Measurements from ENCODE around the gene AR. TPM values are rescaled to one million over a fixed set of nuclear protein-coding genes. Genes with fewer than 3 reads are reported as not detected.

The AR gene
- total RNA-seq, 1 experiment from 2014 or later = 0.05 TPM

DNA sequence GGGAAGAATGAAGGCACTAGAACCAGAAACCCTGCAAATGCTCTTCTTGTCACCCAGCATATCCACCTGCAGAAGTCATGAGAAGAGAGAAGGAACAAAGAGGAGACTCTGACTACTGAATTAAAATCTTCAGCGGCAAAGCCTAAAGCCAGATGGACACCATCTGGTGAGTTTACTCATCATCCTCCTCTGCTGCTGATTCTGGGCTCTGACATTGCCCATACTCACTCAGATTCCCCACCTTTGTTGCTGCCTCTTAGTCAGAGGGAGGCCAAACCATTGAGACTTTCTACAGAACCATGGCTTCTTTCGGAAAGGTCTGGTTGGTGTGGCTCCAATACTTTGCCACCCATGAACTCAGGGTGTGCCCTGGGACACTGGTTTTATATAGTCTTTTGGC, 181.7 kb downstream of the AR start:
- H3K27ac ChIP-seq (ENCODE audit: low read length) = no peak overlapping the region
- no peaks in the 10 kb centered on the region for H3K36me3 ChIP-seq (ENCODE audit: control insufficient read depth, insufficient read depth, low read length)
- TF ChIP-seq TCF7L2 (IDR thresholded peaks at IDR 0.05; ENCODE audit: low read depth, low read length) (no peak), CTCF (IDR thresholded peaks at IDR 0.05) (no peak), POLR2AphosphoS5 (IDR thresholded peaks at IDR 0.05; ENCODE audit: low read depth, low read length) (no peak), SIN3A (IDR thresholded peaks at IDR 0.05; ENCODE audit: borderline replicate concordance, insufficient read depth, low read depth, low read length) (no peak)
- TF ChIP-seq, protein P1, sequence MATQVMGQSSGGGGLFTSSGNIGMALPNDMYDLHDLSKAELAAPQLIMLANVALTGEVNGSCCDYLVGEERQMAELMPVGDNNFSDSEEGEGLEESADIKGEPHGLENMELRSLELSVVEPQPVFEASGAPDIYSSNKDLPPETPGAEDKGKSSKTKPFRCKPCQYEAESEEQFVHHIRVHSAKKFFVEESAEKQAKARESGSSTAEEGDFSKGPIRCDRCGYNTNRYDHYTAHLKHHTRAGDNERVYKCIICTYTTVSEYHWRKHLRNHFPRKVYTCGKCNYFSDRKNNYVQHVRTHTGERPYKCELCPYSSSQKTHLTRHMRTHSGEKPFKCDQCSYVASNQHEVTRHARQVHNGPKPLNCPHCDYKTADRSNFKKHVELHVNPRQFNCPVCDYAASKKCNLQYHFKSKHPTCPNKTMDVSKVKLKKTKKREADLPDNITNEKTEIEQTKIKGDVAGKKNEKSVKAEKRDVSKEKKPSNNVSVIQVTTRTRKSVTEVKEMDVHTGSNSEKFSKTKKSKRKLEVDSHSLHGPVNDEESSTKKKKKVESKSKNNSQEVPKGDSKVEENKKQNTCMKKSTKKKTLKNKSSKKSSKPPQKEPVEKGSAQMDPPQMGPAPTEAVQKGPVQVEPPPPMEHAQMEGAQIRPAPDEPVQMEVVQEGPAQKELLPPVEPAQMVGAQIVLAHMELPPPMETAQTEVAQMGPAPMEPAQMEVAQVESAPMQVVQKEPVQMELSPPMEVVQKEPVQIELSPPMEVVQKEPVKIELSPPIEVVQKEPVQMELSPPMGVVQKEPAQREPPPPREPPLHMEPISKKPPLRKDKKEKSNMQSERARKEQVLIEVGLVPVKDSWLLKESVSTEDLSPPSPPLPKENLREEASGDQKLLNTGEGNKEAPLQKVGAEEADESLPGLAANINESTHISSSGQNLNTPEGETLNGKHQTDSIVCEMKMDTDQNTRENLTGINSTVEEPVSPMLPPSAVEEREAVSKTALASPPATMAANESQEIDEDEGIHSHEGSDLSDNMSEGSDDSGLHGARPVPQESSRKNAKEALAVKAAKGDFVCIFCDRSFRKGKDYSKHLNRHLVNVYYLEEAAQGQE (IDR thresholded peaks at IDR 0.05; ENCODE audit: insufficient read depth in 1 of 2, low read depth in 2 of 2, low read length in 1 of 2) = no peak
- H3K9me3 ChIP-seq (ENCODE audit: control insufficient read depth, insufficient read depth, low read depth, low read length) = no peaks in the 10 kb centered on the region
- intact Hi-C loops (cut with micrococcal nuclease; ENCODE audit: unreplicated experiment) (no loop called here), in situ Hi-C loops (cut with HindIII; ENCODE audit: low pct_unique_long_range_greater_than_20kb, low sequenced_read_pairs) (no loop called here)
- no peaks in the 10 kb centered on the region for H3K4me1 ChIP-seq (ENCODE audit: control insufficient read depth, insufficient read depth, low read length)
- ATAC-seq (no peak), DNase-seq (ENCODE audit: low read depth, low spot score) (no peak)
- POLR2A ChIA-PET = no interaction called here
- CTCF ChIA-PET = no interaction called here
- no peaks in the 10 kb centered on the region for H3K27me3 ChIP-seq (ENCODE audit: control insufficient read depth, insufficient read depth, low read length)
- no TSS peak for BruUV-seq (replicated peaks)
- H3K4me3 ChIP-seq (ENCODE audit: low read depth in 2 of 2, low read length in 2 of 2) = no peak overlapping the region

DNA sequence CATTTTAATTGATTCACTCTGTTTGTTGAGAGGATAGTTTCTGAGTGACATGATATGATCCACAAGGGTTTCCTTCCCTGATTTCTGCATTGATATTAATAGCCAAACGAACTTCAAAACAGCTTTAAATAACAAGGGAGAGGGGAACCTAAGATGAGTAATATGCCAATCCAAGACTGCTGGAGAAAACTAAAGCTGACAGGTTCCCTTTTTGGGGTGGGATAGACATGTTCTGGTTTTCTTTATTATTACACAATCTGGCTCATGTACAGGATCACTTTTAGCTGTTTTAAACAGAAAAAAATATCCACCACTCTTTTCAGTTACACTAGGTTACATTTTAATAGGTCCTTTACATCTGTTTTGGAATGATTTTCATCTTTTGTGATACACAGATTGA, 182.2 kb downstream of the AR start:
- no peaks in the 10 kb centered on the region for H3K4me1 ChIP-seq (ENCODE audit: control insufficient read depth, insufficient read depth, low read length)
- POLR2A ChIA-PET = no interaction called here
- ATAC-seq (no peak), DNase-seq (ENCODE audit: low read depth, low spot score) (no peak)
- intact Hi-C loops (cut with micrococcal nuclease; ENCODE audit: unreplicated experiment) (no loop called here), in situ Hi-C loops (cut with HindIII; ENCODE audit: low pct_unique_long_range_greater_than_20kb, low sequenced_read_pairs) (no loop called here)
- H3K27ac ChIP-seq (ENCODE audit: low read length) = no peak overlapping the region
- CTCF ChIA-PET = no interaction called here
- TF ChIP-seq, protein P1 (IDR thresholded peaks at IDR 0.05; ENCODE audit: insufficient read depth in 1 of 2, low read depth in 2 of 2, low read length in 1 of 2) = no peak
- TF ChIP-seq CTCF (IDR thresholded peaks at IDR 0.05) (no peak), SIN3A (IDR thresholded peaks at IDR 0.05; ENCODE audit: borderline replicate concordance, insufficient read depth, low read depth, low read length) (no peak), TCF7L2 (IDR thresholded peaks at IDR 0.05; ENCODE audit: low read depth, low read length) (no peak), POLR2AphosphoS5 (IDR thresholded peaks at IDR 0.05; ENCODE audit: low read depth, low read length) (no peak)
- no peaks in the 10 kb centered on the region for H3K27me3 ChIP-seq (ENCODE audit: control insufficient read depth, insufficient read depth, low read length)
- BruUV-seq (replicated peaks) = no TSS peak
- H3K4me3 ChIP-seq (ENCODE audit: low read depth in 2 of 2, low read length in 2 of 2) = no peak overlapping the region
- H3K36me3 ChIP-seq (ENCODE audit: control insufficient read depth, insufficient read depth, low read length) = no peaks in the 10 kb centered on the region
- H3K9me3 ChIP-seq (ENCODE audit: control insufficient read depth, insufficient read depth, low read depth, low read length) = no peaks in the 10 kb centered on the region

Data from Panc1 (cell line).